ENCODE measurements around the gene SMYD5. TPM values are rescaled to one million over a fixed set of nuclear protein-coding genes. Genes with fewer than 3 reads are reported as not detected.

The SMYD5 gene
- polyA plus RNA-seq, 6 donors from 2014 or later, result 4.9 to 29.2 (median 20.9) TPM

DNA sequence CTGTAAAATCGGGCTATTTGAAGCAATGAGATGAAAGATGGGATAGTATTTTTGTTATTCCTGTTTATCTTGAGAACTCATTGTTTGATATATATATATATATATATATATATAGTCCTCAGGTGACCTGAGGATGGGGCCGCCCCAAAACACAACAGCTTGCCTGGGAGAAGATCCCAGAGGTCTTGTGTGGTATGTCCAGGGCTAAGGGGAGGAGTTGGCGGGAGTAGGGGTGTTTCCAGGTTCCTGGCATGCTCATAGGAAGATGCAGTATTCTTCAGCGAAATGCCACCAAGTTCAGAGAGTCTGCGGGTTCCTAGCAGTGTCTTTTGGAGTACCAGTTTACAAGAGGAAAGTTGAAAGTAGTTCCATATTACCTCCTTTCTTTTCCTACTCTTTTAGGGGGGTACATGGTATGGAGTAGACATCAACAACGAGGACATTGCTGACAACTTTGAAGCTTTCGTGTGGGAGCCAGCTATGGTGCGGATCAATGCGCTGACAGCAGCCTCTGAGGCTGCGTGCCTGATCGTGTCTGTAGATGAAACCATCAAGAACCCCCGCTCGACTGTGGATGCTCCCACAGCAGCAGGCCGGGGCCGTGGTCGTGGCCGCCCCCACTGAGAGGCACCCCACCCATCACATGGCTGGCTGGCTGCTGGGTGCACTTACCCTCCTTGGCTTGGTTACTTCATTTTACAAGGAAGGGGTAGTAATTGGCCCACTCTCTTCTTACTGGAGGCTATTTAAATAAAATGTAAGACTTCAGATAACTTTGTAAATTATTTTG, 38.4 kb downstream of the SMYD5 start:
- H3K4me3 Mint-ChIP-seq, result no peak overlapping the region
- no peak overlapping the region for H3K27ac Mint-ChIP-seq
- ATAC-seq (ENCODE audit: low read depth in 2 of 2) (no peak), DNase-seq (no peak)
- H3K9me3 Mint-ChIP-seq, result no peaks in the 10 kb centered on the region
- peaks cover 18 to 26% of the 10 kb centered on the region in 2 donors for H3K36me3 Mint-ChIP-seq
- H3K4me1 Mint-ChIP-seq, result peaks cover 0 to 5% (median 3%) of the 10 kb centered on the region in 3 donors
- H3K27me3 Mint-ChIP-seq, result no peaks in the 10 kb centered on the region

DNA sequence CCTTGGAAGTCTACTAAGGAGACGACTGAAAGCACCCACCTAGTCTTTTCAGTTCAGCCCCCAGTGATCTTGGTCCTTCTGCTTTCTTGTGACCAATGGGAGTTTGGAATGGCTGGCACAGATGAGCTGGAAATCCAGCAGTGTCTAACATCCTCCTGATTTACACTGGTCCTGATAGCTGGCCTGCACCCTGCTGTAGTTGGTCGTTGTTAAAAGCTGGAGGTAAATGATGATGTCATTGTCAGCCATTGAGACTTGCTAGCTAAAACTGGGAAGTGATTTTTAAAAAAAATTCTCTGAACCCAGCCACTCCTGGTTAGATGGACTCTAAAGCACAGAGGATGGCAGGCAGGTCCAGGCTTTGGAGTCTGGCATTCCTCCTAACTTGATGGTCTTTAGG, 39.4 kb downstream of the SMYD5 start:
- Mint-ChIP-seq H3K9me3 (no peaks in the 10 kb centered on the region), H3K4me3 (no peak overlapping the region), H3K4me1 (peaks cover 0 to 5% (median 3%) of the 10 kb centered on the region in 3 donors), H3K36me3 (peaks cover 18 to 26% of the 10 kb centered on the region in 2 donors), H3K27me3 (no peaks in the 10 kb centered on the region), H3K27ac (peak overlapping the region in 2 of 6 donors; percentile 15 to 47)
- DNase-seq (no peak), ATAC-seq (ENCODE audit: low read depth in 2 of 2) (no peak)

DNA sequence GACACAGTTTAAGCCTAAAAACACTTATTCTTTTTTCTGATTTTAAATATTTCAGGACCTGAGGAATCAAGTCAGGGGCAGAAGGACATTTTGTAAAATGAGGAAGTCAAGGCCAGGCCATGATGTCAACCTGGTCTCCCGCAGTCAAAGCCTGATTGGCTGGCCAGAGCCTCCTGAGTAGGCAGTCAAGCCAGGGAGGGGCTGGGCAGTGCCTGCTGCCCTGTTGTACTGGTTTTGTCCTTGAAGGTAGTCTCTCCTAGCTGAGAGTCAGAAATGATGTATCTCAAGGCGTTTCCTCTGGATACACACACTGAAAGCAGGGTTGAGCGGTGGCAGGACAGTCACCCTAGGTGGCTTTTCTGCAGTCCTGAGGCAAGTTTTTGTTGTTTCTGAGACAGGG, 39.9 kb downstream of the SMYD5 start:
- no peak overlapping the region for H3K4me3 Mint-ChIP-seq
- H3K36me3 Mint-ChIP-seq, result peaks cover 20 to 26% of the 10 kb centered on the region in 2 donors
- no peaks in the 10 kb centered on the region for H3K9me3 Mint-ChIP-seq
- DNase-seq (no peak), ATAC-seq (ENCODE audit: low read depth in 2 of 2) (no peak)
- peaks cover 0 to 5% (median 3%) of the 10 kb centered on the region in 3 donors for H3K4me1 Mint-ChIP-seq
- no peak overlapping the region for H3K27ac Mint-ChIP-seq
- no peaks in the 10 kb centered on the region for H3K27me3 Mint-ChIP-seq

DNA sequence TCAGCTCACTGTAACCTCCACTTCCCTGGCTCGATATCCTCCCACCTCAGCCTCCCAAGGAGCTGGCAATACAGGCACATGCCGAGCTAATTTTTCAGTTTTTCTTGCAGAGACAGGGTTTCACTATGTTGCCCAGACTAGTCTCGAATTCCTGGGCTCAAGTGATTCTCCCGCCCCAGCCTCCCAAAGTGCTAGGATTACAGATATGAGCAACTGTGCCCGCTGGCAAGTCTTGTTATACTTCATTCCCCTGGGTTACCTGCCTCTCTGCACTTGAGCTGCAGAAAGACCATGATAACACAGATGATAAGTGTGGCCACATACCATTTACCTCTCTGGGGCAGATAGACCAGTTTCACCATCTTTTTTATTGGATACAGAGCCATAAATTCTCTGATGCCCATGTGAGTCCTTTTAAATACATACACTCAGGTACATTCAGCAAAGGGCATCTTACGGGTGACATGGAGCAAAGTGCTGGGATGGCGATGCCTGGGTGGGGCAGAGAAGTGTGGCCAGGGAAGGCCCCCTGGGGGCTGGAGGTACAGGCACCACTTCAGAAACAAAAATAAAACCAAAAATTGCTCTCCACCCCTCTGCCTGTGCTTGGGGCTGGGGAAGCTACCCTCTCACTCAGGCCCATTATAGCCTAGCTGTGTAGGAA, 40.4 kb downstream of the SMYD5 start:
- H3K27me3 Mint-ChIP-seq, result no peaks in the 10 kb centered on the region
- H3K36me3 Mint-ChIP-seq, result peaks cover 21% of the 10 kb centered on the region in 2 donors
- DNase-seq, result no peak
- ATAC-seq (ENCODE audit: low read depth in 2 of 2), result no peak
- no peak overlapping the region for H3K4me3 Mint-ChIP-seq
- H3K4me1 Mint-ChIP-seq, result peaks cover 0 to 5% (median 3%) of the 10 kb centered on the region in 3 donors
- H3K9me3 Mint-ChIP-seq, result no peaks in the 10 kb centered on the region
- no peak overlapping the region for H3K27ac Mint-ChIP-seq

DNA sequence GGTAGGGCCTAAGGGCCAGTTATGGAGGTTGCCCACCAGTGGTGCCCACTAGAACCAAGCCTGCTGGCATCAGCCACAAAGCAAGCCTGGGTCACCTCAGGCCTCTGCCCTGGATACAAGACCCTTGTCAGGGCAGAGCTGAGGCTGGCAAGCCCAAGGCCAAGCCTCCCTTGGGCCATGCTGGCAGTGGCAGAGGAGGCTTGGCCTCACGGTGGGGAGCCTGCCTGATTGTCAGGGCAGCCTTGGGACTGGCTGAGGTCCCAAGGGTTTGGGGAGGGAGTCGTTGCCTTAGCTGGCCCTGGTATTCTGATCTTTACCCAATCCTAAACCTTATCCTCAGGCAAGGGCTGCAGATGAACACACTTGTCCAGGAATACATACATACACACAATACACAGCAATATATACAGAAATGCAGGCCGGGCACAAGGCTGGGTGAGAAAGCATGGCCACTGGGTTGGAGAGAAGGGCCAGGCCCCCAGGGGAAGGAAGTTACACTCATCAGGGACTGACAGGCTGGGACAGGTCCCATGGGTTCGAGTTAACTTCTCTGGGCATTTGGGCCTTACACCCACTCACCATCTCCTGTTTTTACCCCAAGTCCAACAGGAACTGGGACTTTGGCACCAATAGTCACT, 41.1 kb downstream of the SMYD5 start:
- ATAC-seq (ENCODE audit: low read depth in 2 of 2) (no peak), DNase-seq (no peak)
- peak overlapping the region in 3 of 6 donors; percentile 18 to 80 (median 18) for H3K27ac Mint-ChIP-seq
- H3K4me1 Mint-ChIP-seq, result peaks cover 0 to 7% (median 3%) of the 10 kb centered on the region in 3 donors
- H3K4me3 Mint-ChIP-seq, result no peak overlapping the region
- peaks cover 15% of the 10 kb centered on the region in 2 donors for H3K36me3 Mint-ChIP-seq
- H3K27me3 Mint-ChIP-seq, result no peaks in the 10 kb centered on the region
- H3K9me3 Mint-ChIP-seq, result no peaks in the 10 kb centered on the region

DNA sequence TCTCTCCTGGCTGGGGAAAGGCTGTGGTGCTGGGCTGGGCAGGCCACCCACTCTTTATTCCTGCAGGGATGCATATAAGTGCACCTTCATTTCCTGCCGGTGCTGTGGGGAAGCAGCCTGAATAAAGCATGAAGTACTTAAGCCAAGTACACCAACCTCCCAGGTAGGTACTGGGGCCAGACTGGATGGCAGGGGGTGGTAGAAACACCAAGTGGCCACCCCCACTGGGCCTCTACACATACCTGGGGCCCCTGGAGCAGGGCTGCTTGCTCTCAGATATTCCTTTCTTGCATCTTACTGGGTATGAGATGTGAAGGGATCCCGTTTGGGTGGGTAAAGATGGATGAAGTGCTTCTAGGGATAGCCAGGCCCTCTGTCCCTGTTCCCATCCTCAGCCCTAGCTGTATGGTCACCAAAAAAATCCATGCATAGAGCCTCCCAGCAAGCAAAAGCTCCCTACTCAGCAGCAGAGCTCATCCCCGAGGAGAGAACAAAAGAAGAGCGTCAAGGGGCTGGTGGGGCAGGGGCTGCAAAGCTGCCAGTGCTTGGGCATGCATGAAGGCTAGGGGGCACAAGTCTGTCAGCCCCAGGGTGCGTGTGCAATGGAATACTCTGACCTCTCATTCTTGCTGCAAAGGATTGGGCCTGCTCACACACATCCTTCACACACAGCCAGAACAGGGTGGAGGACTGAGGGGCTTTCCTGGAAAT, 42.0 kb downstream of the SMYD5 start:
- peaks cover 6 to 12% of the 10 kb centered on the region in 2 donors for H3K36me3 Mint-ChIP-seq

DNA sequence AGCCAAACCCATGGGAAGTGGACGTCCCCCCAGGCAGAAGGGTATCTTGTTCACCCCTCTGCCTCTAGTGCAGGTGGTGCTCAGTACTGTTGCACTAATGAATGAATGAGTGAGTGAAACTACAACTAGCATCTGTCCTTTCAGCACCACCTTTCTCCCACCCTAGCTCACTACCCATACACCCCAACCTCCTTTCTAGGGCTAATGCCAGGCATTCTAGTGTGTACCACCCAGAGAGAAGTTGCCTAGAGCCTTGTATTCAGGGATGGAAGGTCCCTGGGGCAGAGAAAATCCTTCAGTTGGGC, 42.5 kb downstream of the SMYD5 start:
- Mint-ChIP-seq H3K4me1 (peaks cover 0 to 7% (median 3%) of the 10 kb centered on the region in 3 donors), H3K36me3 (peaks cover 4 to 12% of the 10 kb centered on the region in 2 donors), H3K27ac (peak overlapping the region in 3 of 6 donors; percentile 3 to 72 (median 68)), H3K9me3 (no peaks in the 10 kb centered on the region), H3K4me3 (no peak overlapping the region), H3K27me3 (no peaks in the 10 kb centered on the region)
- DNase-seq (no peak), ATAC-seq (ENCODE audit: low read depth in 2 of 2) (no peak)

More for the DNA sequence above, 42.0 kb downstream of the SMYD5 start:
- no peaks in the 10 kb centered on the region for H3K27me3 Mint-ChIP-seq
- no peaks in the 10 kb centered on the region for H3K9me3 Mint-ChIP-seq
- H3K4me3 Mint-ChIP-seq, result no peak overlapping the region
- peak overlapping the region in 2 of 6 donors; percentile 3 to 57 for H3K27ac Mint-ChIP-seq
- ATAC-seq (ENCODE audit: low read depth in 2 of 2) (no peak), DNase-seq (no peak)
- H3K4me1 Mint-ChIP-seq, result peaks cover 0 to 7% (median 3%) of the 10 kb centered on the region in 3 donors

DNA sequence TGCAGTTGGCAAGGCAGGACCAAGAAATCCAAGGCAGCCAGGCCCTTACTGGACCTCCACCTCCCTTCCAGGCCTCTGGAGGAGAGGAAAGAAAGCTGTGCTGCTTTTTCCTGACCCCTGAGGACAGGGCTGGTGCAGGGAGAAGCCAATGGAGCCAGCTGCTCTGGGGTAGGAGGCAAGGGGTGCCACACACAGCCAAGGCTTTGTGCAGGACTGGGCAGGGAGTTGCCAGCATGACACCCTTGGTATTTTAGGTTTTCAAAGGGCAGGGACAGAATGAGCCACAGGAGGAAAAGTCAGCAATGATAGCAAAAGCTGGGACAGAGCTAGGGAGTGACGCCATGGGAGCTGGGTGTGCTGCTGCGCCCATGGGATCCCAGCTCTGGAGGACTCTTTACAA, 43.0 kb downstream of the SMYD5 start:
- H3K27ac Mint-ChIP-seq, result peak overlapping the region in 1 of 6 donors; percentile 3
- peaks cover 0 to 7% (median 3%) of the 10 kb centered on the region in 3 donors for H3K4me1 Mint-ChIP-seq

DNA sequence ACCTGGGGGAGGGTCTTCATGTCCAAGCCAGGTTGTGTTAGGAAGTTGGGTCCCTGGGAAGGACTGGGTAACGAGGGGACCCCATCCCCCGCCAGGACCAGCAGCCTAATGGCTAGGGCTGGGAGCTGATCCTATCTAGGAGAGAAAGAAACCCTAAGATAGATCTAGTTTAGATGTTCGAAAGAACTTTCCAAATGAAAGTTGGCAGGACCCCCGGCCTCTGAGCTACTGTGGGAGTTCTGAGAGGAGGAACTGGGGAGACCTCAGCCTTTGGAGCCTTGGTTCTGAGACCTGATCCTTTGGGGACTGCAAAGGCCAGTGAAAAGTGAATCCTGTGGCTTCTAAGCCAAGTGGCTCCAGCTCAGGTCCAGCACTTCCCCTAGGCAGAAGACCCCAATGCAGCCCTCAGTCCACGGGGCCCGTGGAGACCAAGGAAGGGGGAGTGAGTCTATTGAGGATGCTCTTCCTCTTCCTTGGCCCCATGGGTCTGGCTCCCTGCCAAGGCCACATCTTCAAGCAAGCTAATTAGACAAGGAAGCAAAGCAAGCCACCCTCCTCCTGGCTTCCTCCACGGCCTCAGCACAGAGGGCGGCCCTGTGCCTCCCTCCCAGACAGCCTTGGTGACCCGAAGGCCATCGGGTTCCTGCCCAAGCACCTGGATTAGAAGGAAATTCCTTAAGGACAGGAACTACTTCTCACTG, 43.5 kb downstream of the SMYD5 start:
- no peak for DNase-seq
- peak overlapping the region in 2 of 6 donors; percentile 3 to 15 for H3K27ac Mint-ChIP-seq

More for the DNA sequence above, 43.0 kb downstream of the SMYD5 start:
- peaks cover 4 to 12% of the 10 kb centered on the region in 2 donors for H3K36me3 Mint-ChIP-seq
- no peak for ATAC-seq (ENCODE audit: low read depth in 2 of 2)
- no peak for DNase-seq
- H3K9me3 Mint-ChIP-seq, result no peaks in the 10 kb centered on the region
- H3K27me3 Mint-ChIP-seq, result no peaks in the 10 kb centered on the region
- H3K4me3 Mint-ChIP-seq, result peak overlapping the region in 1 of 8 donors; percentile 52

DNA sequence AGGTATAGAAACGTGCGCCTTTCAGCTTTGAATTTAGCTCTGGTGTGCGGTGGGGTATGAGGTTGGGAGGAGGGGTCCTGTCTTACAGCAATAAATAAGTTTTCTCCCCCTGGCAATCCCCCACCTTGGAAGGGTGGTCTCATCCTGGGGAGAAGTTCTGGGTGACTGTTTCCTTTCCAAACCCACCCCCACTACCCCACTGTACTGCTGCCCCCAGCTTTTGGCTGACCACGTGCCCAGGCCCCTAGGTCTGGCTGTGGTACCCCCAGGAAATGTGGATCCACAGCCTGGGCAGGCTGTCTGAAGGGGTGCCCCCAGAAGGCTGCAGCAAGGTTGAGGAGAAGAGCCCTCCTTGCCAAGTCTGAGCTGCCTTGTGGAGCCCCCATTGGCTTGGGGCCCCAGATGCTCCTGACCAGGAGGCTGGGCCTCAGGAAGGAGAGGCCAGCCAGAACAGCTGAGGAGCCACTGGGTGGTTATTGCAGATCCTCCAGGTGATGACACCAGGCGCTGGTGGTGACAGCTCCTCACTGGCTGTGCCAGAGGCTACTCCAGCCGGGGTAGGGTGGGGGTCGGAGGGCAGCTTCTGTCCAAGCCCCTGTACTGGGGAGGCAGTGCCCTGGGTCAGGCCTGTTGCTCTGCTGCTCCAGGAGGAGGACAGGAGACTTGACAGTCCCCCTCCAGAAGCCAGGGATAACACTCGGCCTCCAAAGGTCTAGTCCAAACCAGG, 44.3 kb downstream of the SMYD5 start:
- Mint-ChIP-seq H3K9me3 (no peaks in the 10 kb centered on the region), H3K4me1 (peaks cover 0 to 5% (median 0%) of the 10 kb centered on the region in 3 donors), H3K4me3 (no peak overlapping the region), H3K36me3 (peaks cover 0 to 9% of the 10 kb centered on the region in 2 donors), H3K27me3 (no peaks in the 10 kb centered on the region), H3K27ac (peak overlapping the region in 1 of 6 donors; percentile 15)
- ATAC-seq (ENCODE audit: low read depth in 2 of 2), result no peak
- no peak for DNase-seq

More for the DNA sequence above, 43.5 kb downstream of the SMYD5 start:
- ATAC-seq (ENCODE audit: low read depth in 2 of 2), result no peak
- Mint-ChIP-seq H3K36me3 (peaks cover 4 to 12% of the 10 kb centered on the region in 2 donors), H3K9me3 (no peaks in the 10 kb centered on the region), H3K27me3 (no peaks in the 10 kb centered on the region), H3K4me1 (peaks cover 0 to 7% (median 3%) of the 10 kb centered on the region in 3 donors), H3K4me3 (no peak overlapping the region)

DNA sequence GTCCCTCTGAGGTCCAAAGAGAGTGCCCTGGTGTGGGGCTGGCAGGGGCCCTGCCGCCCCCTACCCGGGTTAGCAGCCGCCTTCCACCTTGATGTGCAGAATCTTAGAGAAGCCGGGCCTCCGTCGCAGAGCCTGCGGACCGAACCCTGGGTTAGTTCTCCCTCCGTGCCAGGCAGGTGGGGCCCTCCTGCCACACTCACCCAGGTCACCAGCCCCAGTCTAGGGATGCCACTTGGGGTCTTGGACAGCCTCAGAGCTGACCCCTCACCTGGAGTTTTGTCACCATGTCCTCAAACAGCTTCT, 44.8 kb downstream of the SMYD5 start:
- no peaks in the 10 kb centered on the region for H3K27me3 Mint-ChIP-seq
- H3K27ac Mint-ChIP-seq, result peak overlapping the region in 1 of 6 donors; percentile 8
- peaks cover 0 to 3% (median 0%) of the 10 kb centered on the region in 3 donors for H3K4me1 Mint-ChIP-seq
- peak overlapping the region in 1 of 8 donors; percentile 52 for H3K4me3 Mint-ChIP-seq
- DNase-seq, result no peak
- H3K36me3 Mint-ChIP-seq, result peaks cover 0 to 7% of the 10 kb centered on the region in 2 donors
- H3K9me3 Mint-ChIP-seq, result no peaks in the 10 kb centered on the region
- no peak for ATAC-seq (ENCODE audit: low read depth in 2 of 2)

DNA sequence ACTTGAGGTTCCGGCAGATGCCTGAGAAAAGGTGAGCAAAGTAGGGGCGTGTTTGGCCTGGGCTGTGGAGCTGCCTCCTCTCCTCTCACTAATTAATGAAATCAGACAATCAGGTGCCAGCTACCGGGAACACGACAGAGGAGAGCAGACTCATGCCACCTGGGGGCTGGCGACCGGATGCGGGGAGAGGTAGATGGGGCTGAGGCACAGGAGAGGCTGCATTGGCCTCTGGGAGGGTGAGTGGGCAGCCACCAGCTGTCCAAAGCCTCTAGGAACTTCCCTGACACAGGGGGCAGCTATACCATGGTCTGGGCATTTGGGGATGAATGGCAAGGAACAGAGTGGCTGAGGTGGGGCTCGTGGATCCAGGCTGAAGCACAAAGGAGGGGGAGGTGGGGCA, 45.2 kb downstream of the SMYD5 start:
- H3K4me3 Mint-ChIP-seq, result no peak overlapping the region
- peak overlapping the region in 2 of 6 donors; percentile 8 to 10 for H3K27ac Mint-ChIP-seq
- no peaks in the 10 kb centered on the region for H3K27me3 Mint-ChIP-seq
- ATAC-seq (ENCODE audit: low read depth in 2 of 2) (no peak), DNase-seq (no peak)
- H3K9me3 Mint-ChIP-seq, result no peaks in the 10 kb centered on the region
- H3K36me3 Mint-ChIP-seq, result peaks cover 0 to 7% of the 10 kb centered on the region in 2 donors
- peaks cover 0 to 3% (median 0%) of the 10 kb centered on the region in 3 donors for H3K4me1 Mint-ChIP-seq

Measured in naive B cell (primary cell).